GM12878 (cell line): Measurements from ENCODE around the gene SKAP1. TPM values are rescaled to one million over a fixed set of nuclear protein-coding genes. Genes with fewer than 3 reads are reported as not detected.
A peak's percentile ranks its signal among the peaks of the same experiment; 100 is the strongest.

ENCODE experiments used
- ATAC-seq: fragments of 200-7000 bp; cut with Tn5 transposase; 3 replicates; pipeline ENCODE4 v1.9.1; 2020; ENCODE audit warnings: mild to moderate bottlenecking, moderate library complexity
- BruUV-seq: library from RNA; stranded (reverse); fragments of 400-500 nt; replicated peaks from 2 replicates; lab custom pipeline; 2021; lab: Mats Ljungman, UMichigan
- CTCF ChIA-PET: fragments of 300-600 bp; sonication (Branson Sonifier 250); formaldehyde crosslinking; extraction: SDS; loops from one replicate; lab custom pipeline; 2021; ENCODE audit warnings: inconsistent platforms; lab: Yijun Ruan, JAX
- POLR2A ChIA-PET: fragments of 350-600 bp; formaldehyde crosslinking; extraction: SDS; loops from one replicate; lab custom pipeline; 2021; ENCODE audit warnings: inconsistent platforms; lab: Charles Lee
- RAD21 ChIA-PET: fragments of 300-600 bp; sonication (Branson Sonifier 250); formaldehyde crosslinking; loops from one replicate; lab custom pipeline; 2023; ENCODE audit warnings: antibody characterized with exemption; ENCODE audit not compliant: unreplicated experiment; lab: Charles Lee
- SMC1A ChIA-PET: fragments of 300-600 bp; sonication (Branson Sonifier 250); formaldehyde crosslinking; loops from one replicate; lab custom pipeline; 2023; ENCODE audit not compliant: unreplicated experiment, uncharacterized antibody; lab: Charles Lee
- DNase-seq: peaks from one replicate; pipeline ENCODE4 v3.0.0-alpha.2; 2011; ENCODE audit warnings: low read depth, low spot score
- FAIRE-seq: peaks from 3 replicates; lab custom pipeline; 2011; peaks lifted over from hg19 to GRCh38; lab: Jason Lieb, UNC
- H2AFZ ChIP-seq: 2 replicates; pipeline ENCODE4 v1.6.0; 2011; ENCODE audit warnings: low read depth, low read length, control low read depth; ENCODE audit not compliant: control insufficient read depth
- H3K27ac ChIP-seq: 2 replicates; pipeline ENCODE4 v1.5.1; 2011; ENCODE audit warnings: control low read depth; ENCODE audit not compliant: control insufficient read depth, insufficient read depth
- H3K27me3 ChIP-seq, 2 experiments: replicated peaks in 1 of 2; 2 replicates each; pipeline versions ENCODE4 v1.6.0 to v1.6.1; 2011; ENCODE audit warnings: low read length in 1 of 2; ENCODE audit not compliant: control insufficient read depth in 2 of 2, insufficient read depth in 2 of 2
- H3K36me3 ChIP-seq, 2 experiments: 2 replicates each; pipeline ENCODE4 v1.5.1; 2011; ENCODE audit warnings: low read length in 1 of 2; ENCODE audit not compliant: control insufficient read depth in 2 of 2, insufficient read depth in 2 of 2
- H3K4me1 ChIP-seq: 2 replicates; pipeline ENCODE4 v1.6.1; 2011; ENCODE audit warnings: mild to moderate bottlenecking, low read length, moderate library complexity, mixed read lengths; ENCODE audit not compliant: control insufficient read depth, insufficient read depth
- H3K4me2 ChIP-seq: 2 replicates; pipeline ENCODE4 v1.6.0; 2011; ENCODE audit warnings: control low read depth; ENCODE audit not compliant: control insufficient read depth, insufficient read depth
- H3K4me3 ChIP-seq: fragments of 200-600 bp; sonication (generic); 2 replicates; pipeline ENCODE4 v1.5.1; 2016
- H3K79me2 ChIP-seq: 2 replicates; pipeline ENCODE4 v1.6.0; 2011; ENCODE audit warnings: low read length; ENCODE audit not compliant: control insufficient read depth, insufficient read depth
- H3K9ac ChIP-seq: 2 replicates; pipeline ENCODE4 v1.8.0; 2011; ENCODE audit warnings: low read length, control low read depth, mixed read lengths; ENCODE audit not compliant: control insufficient read depth, insufficient read depth
- H3K9me3 ChIP-seq: replicated peaks from 3 replicates; pipeline ENCODE4 v1.5.1; 2011; ENCODE audit warnings: mild to moderate bottlenecking, low read length; ENCODE audit not compliant: control insufficient read depth, insufficient read depth
- H4K20me1 ChIP-seq: 2 replicates; pipeline ENCODE4 v1.6.0; 2011; ENCODE audit not compliant: control insufficient read depth, insufficient read depth
- IKZF2 ChIP-seq, 2 experiments: fragments of 450-650 bp; IDR thresholded peaks; 2 replicates each; pipeline ENCODE4 v1.6.1; 2017; ENCODE audit warnings: mild to moderate bottlenecking in 2 of 2, moderate library complexity in 2 of 2
- MEF2B ChIP-seq: fragments of 450-650 bp; IDR thresholded peaks from 2 replicates; pipeline ENCODE4 v1.6.1; 2018; ENCODE audit warnings: mild to moderate bottlenecking, moderate library complexity; ENCODE audit not compliant: partially characterized antibody, poor library complexity, severe bottlenecking
- MLLT1 ChIP-seq: fragments of 450-650 bp; IDR thresholded peaks from 2 replicates; pipeline ENCODE4 v1.6.1; 2016; ENCODE audit warnings: mild to moderate bottlenecking
- PAX8 ChIP-seq: fragments of 450-650 bp; IDR thresholded peaks from 2 replicates; pipeline ENCODE4 v1.6.1; 2017; ENCODE audit warnings: mild to moderate bottlenecking, moderate library complexity
- ZNF217 ChIP-seq: fragments of 450-650 bp; IDR thresholded peaks from 2 replicates; pipeline ENCODE4 v1.6.1; 2017; ENCODE audit warnings: antibody characterized with exemption, mild to moderate bottlenecking
- WGBS: methylation state at CpG from one replicate; pipeline ENCODE4 v1.1.6; 2016; ENCODE audit warnings: low lambda C conversion rate; ENCODE audit not compliant: insufficient replicate concordance, insufficient coverage; ENCODE audit errors: missing lambda C conversion rate; 5-methylcytosine and 5-hydroxymethylcytosine counted together
- in situ Hi-C: fragments of 300-500 bp; cut with MboI; formaldehyde crosslinking; loops from 9 replicates; pipeline ENCODE4 v1.14.3; 2018; ENCODE audit warnings: mixed read lengths
- intact Hi-C: fragments of 100-400 bp; cut with micrococcal nuclease; formaldehyde crosslinking; loops from one replicate; pipeline ENCODE4 v1.14.2; 2022; ENCODE audit not compliant: unreplicated experiment
- polyA plus RNA-seq, 11 experiments: library from polyadenylated mRNA; depleted of rRNA in 4 of 11; unstranded in 6 of 11; stranded (reverse) in 5 of 11; fragments of >200 nt; fragmentation: Nextera tagmentation in 4 of 11; fragmentation: Illumina TruSeq in 1 of 11; extraction: Ambion mirVana in 4 of 11; extraction: Trizol in 1 of 11; gene quantifications; 1 replicate in 1 of 11; 2 replicates in 10 of 11; pipeline versions ENCODE4 v1.2.1 to v1.2.3, GENCODE V29; 2011 to 2016; ENCODE audit warnings: inconsistent platforms in 2 of 11, missing spikeins in 2 of 11, low read depth in 1 of 11
- total RNA-seq, 4 experiments: library from RNA; depleted of rRNA in 3 of 4; stranded (reverse); fragments of >200 nt in 3 of 4; fragmentation: Illumina TruSeq in 1 of 4; extraction: Trizol in 1 of 4; gene quantifications; 2 replicates each; pipeline versions ENCODE4 v1.2.1 to v1.2.3, GENCODE V29; 2013 to 2021

Gene SKAP1
- total and polyA plus RNA-seq, 10 of the 15 experiments (the other 5 are each of a cell fraction or from before 2014, with no cell fraction given), result 17.1 to 97.6 (median 35.9) TPM

DNA sequence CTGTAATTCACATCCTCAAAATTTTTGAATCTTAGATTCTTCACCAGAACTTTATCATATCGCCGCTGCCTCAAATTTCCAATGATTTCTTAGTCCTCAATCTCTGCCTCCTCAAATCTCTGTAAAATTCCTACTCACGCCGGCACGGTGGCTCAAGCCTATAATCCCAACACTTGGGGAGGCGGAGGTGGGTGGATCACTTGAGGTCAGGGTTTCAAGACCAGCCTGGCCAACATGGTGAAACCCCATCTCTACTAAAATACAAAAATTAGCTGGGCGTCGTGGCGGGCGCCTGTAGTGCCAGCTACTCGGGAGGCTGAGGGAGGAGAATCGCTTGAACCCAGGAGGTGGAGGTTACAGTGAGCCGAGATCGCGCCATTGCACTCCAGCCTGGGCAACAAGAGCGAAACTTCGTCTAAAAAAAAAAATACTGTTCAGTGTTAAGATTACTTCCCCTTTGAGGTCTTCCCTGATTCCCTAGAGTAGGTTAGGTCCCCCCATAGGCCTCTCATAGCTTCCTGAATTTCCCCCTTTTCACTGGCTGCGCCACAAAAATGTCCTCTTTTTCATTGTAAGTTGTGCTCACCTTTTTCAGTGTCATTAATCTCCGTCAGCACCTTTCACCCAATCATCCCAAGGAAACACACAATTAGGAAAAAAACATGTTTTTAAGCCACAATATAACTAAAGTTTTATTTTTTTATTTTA lies 327.8 kb downstream of the SKAP1 start:
- CTCF ChIA-PET, result interaction anchor here (0.7 to 33.4 kb wide), 4 partner anchors 7 to 702 kb away, joined by 3 to 525 read pairs (median 65); partner anchors contain the start of gene SNX11
- Histone ChIP-seq H3K4me3 (no peak overlapping the region; the same call in 1 of the 2 replicates), H2AFZ (peak overlapping the region; percentile 87), H3K9me3 (peaks cover 3% of the 10 kb centered on the region; the same call in 2 of the 3 replicates), H3K4me2 (peak overlapping the region; percentile 78), H3K27ac (no peak overlapping the region; the same call in 1 of the 2 replicates), H3K79me2 (peaks cover 35% of the 10 kb centered on the region), H4K20me1 (no peaks in the 10 kb centered on the region), H3K4me1 (peaks cover 20% of the 10 kb centered on the region), H3K36me3 (no peaks in the 10 kb centered on the region), H3K9ac (no peak overlapping the region; the same call in 1 of the 2 replicates), H3K27me3 (no peaks in the 10 kb centered on the region)
- in situ Hi-C loops, result no loop called here
- intact Hi-C loops, result no loop called here
- RAD21 ChIA-PET, result interaction anchor here (1.4 to 9.5 kb wide), 2 partner anchors 10 to 22 kb away, joined by 5 to 113 read pairs; no protein-coding TSS in a partner anchor
- TF ChIP-seq PAX8 (no peak), IKZF2 (IDR thresholded peaks at IDR 0.05) (peak in 1 of 2 experiments; percentile 35; a peak in 1 of 4 replicates), ZNF217 (0 out of 2 replicates have a peak, but pooled peaks have one; percentile 10), MEF2B (peak; percentile 16), MLLT1 (0 out of 2 replicates have a peak, but pooled peaks have one; percentile 25)
- ATAC-seq (no peak), FAIRE-seq (no peak), DNase-seq (no peak)
- SMC1A ChIA-PET, result interaction anchor here (1.2 to 9.5 kb wide), 2 partner anchors 10 to 22 kb away, joined by 3 to 66 read pairs; no protein-coding TSS in a partner anchor
- POLR2A ChIA-PET, result interaction anchor here (4.1 kb wide), 1 partner anchor 10 kb away, joined by 32 read pairs; no protein-coding TSS in a partner anchor
- BruUV-seq, result no TSS peak
- 34% methylated on average over 19 of the region's 19 CpGs for WGBS
